Upper lobe of right lung (tissue), 1 donor: ENCODE measurements around the gene CITED4. TPM values are rescaled to one million over a fixed set of nuclear protein-coding genes. Genes with fewer than 3 reads are reported as not detected.

Experiments
- ATAC-seq: fragments of 200-7000 bp; cut with Tn5 transposase; one replicate; pipeline ENCODE4 v1.9.1; 2020; ENCODE audit warnings: mild to moderate bottlenecking, moderate library complexity
- DNase-seq: peaks from one replicate; pipeline ENCODE4 v3.0.0-alpha.2; 2020
- H3K27ac ChIP-seq: fragments of 200-600 bp; one replicate; pipeline ENCODE4 v1.8.0; 2022
- H3K27me3 ChIP-seq: fragments of 200-600 bp; one replicate; pipeline ENCODE4 v1.8.0; 2022; ENCODE audit warnings: mild to moderate bottlenecking
- H3K36me3 ChIP-seq: fragments of 200-600 bp; one replicate; pipeline ENCODE4 v1.8.0; 2022
- H3K4me1 ChIP-seq: fragments of 200-600 bp; one replicate; pipeline ENCODE4 v1.8.0; 2022
- H3K4me3 ChIP-seq: fragments of 200-600 bp; one replicate; pipeline ENCODE4 v1.8.0; 2022; ENCODE audit warnings: mild to moderate bottlenecking
- H3K9me3 ChIP-seq: fragments of 200-600 bp; one replicate; pipeline ENCODE4 v1.8.0; 2022
- CTCF ChIP-seq: fragments of 200-600 bp; IDR thresholded peaks from one replicate; pipeline ENCODE4 v1.8.0; 2022; ENCODE audit warnings: antibody characterized with exemption
- intact Hi-C: fragments of 100-400 bp; cut with DNase I; formaldehyde crosslinking; loops from one replicate; pipeline ENCODE4 v1.11.0; 2022
- total RNA-seq: library from RNA; stranded (reverse); fragmentation: NEBNext Ultra II Directional; extraction: Animal tissue kit (Norgen Biotek cat#: 25700); gene quantifications from one replicate; pipeline ENCODE4 v1.2.1, GENCODE V29; 2021
- donor health status: DM: no; HTN: yes; CAD: no; lungs with severe emphysema.

Gene CITED4
- total RNA-seq, 1 donor from 2014 or later, result 23.2 TPM

- DNase-seq (no peak), ATAC-seq (no peak)
- no peak overlapping the region for H3K27ac ChIP-seq
- no peak for TF ChIP-seq CTCF
- no peaks in the 10 kb centered on the region for H3K27me3 ChIP-seq
- no peak overlapping the region for H3K4me3 ChIP-seq
- no peaks in the 10 kb centered on the region for H3K9me3 ChIP-seq
- H3K4me1 ChIP-seq, result no peaks in the 10 kb centered on the region
- H3K36me3 ChIP-seq, result no peaks in the 10 kb centered on the region
- intact Hi-C loops, result no loop called here
These were observed 44.7 kb upstream of the CITED4 start for GRCh38 chr1:40906781-40907400.

- intact Hi-C loops, result no loop called here
- Histone ChIP-seq H3K9me3 (no peaks in the 10 kb centered on the region), H3K36me3 (no peaks in the 10 kb centered on the region), H3K27me3 (no peaks in the 10 kb centered on the region), H3K4me3 (no peak overlapping the region), H3K27ac (no peak overlapping the region), H3K4me1 (no peaks in the 10 kb centered on the region)
- no peak for DNase-seq
- TF ChIP-seq CTCF, result no peak
- peak; percentile 35 for ATAC-seq
These were observed 42.9 kb upstream of the CITED4 start for GRCh38 chr1:40905061-40905460.

GRCh38 chr1:40903106-40903505 is 40.9 kb upstream of the CITED4 start:
- Histone ChIP-seq H3K27ac (no peak overlapping the region), H3K9me3 (no peaks in the 10 kb centered on the region), H3K27me3 (no peaks in the 10 kb centered on the region), H3K36me3 (no peaks in the 10 kb centered on the region), H3K4me3 (no peak overlapping the region), H3K4me1 (peaks cover 12% of the 10 kb centered on the region)
- ATAC-seq (no peak), DNase-seq (no peak)
- TF ChIP-seq CTCF, result no peak
- intact Hi-C loops, result no loop called here

- intact Hi-C loops, result no loop called here
- Histone ChIP-seq H3K9me3 (no peaks in the 10 kb centered on the region), H3K4me1 (peaks cover 12% of the 10 kb centered on the region), H3K36me3 (no peaks in the 10 kb centered on the region), H3K27me3 (no peaks in the 10 kb centered on the region), H3K27ac (no peak overlapping the region), H3K4me3 (no peak overlapping the region)
- ATAC-seq, result no peak
- DNase-seq, result peak; percentile 46
- no peak for TF ChIP-seq CTCF
These were observed 40.0 kb upstream of the CITED4 start for GRCh38 chr1:40901886-40902852.

GRCh38 chr1:40899230-40899870 is 37.2 kb upstream of the CITED4 start:
- ATAC-seq (peak; percentile 88), DNase-seq (peak; percentile 72)
- Histone ChIP-seq H3K27ac (peak overlapping the region; percentile 12), H3K9me3 (no peaks in the 10 kb centered on the region), H3K36me3 (no peaks in the 10 kb centered on the region), H3K4me3 (no peak overlapping the region), H3K27me3 (no peaks in the 10 kb centered on the region), H3K4me1 (peaks cover 12% of the 10 kb centered on the region)
- intact Hi-C loops, result no loop called here
- no peak for TF ChIP-seq CTCF
